ENCODE data around the gene CACNA2D3. TPM values are rescaled to one million over a fixed set of nuclear protein-coding genes. Genes with fewer than 3 reads are reported as not detected.
A peak's percentile ranks its signal among the peaks of the same experiment; 100 is the strongest.

The CACNA2D3 gene
- polyA plus RNA-seq, 3 donors = 8.3 to 21.5 (median 10.4) TPM

DNA sequence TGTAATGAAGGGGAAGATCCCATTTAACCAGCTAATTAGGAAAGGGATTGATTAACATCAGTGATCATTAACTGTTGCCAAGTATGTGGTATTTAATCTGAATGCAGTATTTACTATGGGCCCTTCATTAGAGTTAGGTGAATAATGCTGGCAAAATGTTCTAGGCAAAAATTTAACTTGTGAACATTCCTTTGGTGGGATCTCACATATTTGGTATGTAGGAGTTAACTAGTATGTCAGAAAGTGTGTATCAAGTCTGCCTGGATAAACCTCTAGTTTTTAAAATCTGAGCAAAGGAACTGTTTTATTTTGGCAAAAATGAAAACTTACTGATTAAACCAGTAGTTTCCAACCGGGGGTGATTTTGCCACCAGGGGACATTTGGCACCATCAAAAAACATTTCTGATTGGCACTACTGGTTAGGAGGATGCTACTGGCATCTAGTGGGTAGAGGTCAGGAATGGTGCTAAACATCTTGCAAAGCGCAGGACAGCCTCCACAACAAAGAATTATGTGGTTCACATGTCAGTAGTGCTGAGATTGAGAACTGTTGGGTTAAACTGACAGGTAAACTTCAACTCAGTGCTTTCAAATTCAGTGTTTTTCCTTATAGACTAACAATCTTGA is 783.0 kb downstream of the CACNA2D3 start:
- H3K9ac ChIP-seq (ENCODE audit: insufficient read depth, low read length, poor library complexity, severe bottlenecking) = no peak overlapping the region
- H3K27me3 ChIP-seq (ENCODE audit: control insufficient read depth in 2 of 2, insufficient read depth in 2 of 2, low read length in 2 of 2) = no peaks in the 10 kb centered on the region
- H2AFZ ChIP-seq (ENCODE audit: insufficient read depth, low read depth, low read length, poor library complexity, severe bottlenecking) = no peak overlapping the region
- H3K36me3 Mint-ChIP-seq = no peaks in the 10 kb centered on the region
- H3K36me3 ChIP-seq (replicated peaks in 1 of 2; ENCODE audit: control insufficient read depth in 1 of 2, insufficient read depth in 2 of 2, low read length in 2 of 2) = no peaks in the 10 kb centered on the region
- H3K4me1 Mint-ChIP-seq = no peaks in the 10 kb centered on the region
- no peak overlapping the region for H3K4me2 ChIP-seq (replicated peaks; ENCODE audit: extremely low read depth, low read length, poor library complexity, severe bottlenecking)
- no CpG with 5 or more reads among the region's 2 CpGs for WGBS (ENCODE audit: insufficient coverage)
- no peaks in the 10 kb centered on the region for H3K79me2 ChIP-seq (ENCODE audit: insufficient read depth, low read length)
- H3K4me1 ChIP-seq (ENCODE audit: control insufficient read depth in 1 of 2, insufficient read depth in 2 of 2, low read length in 2 of 2) = no peaks in the 10 kb centered on the region
- no peaks in the 10 kb centered on the region for H3K9me3 ChIP-seq (replicated peaks in 1 of 2; ENCODE audit: control insufficient read depth in 1 of 2, insufficient read depth in 1 of 2, low read length in 2 of 2)
- H3K4me3 Mint-ChIP-seq = no peak overlapping the region
- intact Hi-C loops (cut with micrococcal nuclease) = no loop called here
- TF ChIP-seq, protein P1, sequence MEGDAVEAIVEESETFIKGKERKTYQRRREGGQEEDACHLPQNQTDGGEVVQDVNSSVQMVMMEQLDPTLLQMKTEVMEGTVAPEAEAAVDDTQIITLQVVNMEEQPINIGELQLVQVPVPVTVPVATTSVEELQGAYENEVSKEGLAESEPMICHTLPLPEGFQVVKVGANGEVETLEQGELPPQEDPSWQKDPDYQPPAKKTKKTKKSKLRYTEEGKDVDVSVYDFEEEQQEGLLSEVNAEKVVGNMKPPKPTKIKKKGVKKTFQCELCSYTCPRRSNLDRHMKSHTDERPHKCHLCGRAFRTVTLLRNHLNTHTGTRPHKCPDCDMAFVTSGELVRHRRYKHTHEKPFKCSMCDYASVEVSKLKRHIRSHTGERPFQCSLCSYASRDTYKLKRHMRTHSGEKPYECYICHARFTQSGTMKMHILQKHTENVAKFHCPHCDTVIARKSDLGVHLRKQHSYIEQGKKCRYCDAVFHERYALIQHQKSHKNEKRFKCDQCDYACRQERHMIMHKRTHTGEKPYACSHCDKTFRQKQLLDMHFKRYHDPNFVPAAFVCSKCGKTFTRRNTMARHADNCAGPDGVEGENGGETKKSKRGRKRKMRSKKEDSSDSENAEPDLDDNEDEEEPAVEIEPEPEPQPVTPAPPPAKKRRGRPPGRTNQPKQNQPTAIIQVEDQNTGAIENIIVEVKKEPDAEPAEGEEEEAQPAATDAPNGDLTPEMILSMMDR (IDR thresholded peaks at IDR 0.05) = no peak
- DNase-seq = no peak
- peaks cover 0 to 4% (median 0%) of the 10 kb centered on the region in 7 donors for H3K9me3 Mint-ChIP-seq
- no peak overlapping the region for H3K4me3 ChIP-seq (replicated peaks in 1 of 3; ENCODE audit: low read depth in 2 of 3, low read length in 3 of 3)
- no peaks in the 10 kb centered on the region for H4K20me1 ChIP-seq (ENCODE audit: insufficient read depth, low read length)
- H3K27ac ChIP-seq (ENCODE audit: low read depth in 1 of 2, low read length in 2 of 2) = no peak overlapping the region
- peaks cover 0 to 9% (median 0%) of the 10 kb centered on the region in 3 donors for H3K27me3 Mint-ChIP-seq (ENCODE audit: low read depth in 3 of 3)
- H3K27ac Mint-ChIP-seq = no peak overlapping the region

DNA sequence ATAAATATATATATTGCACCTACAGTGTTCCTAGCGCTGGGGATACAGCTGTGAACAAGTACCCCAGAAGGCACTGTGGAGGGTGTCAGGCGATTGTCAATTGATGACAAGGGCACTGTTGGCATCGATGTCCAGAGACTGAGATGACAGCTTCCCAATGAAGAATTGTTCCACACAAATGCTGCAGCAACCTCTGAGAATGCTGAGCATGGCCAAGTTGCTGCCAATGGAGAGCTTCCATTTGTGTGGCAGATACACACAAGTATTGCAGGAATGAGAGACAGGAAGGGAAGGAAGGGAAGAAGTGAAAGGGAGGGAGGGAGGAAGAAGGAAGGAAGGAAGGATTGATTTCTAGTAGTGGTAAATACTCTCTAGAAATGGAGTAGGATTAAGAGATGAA is 783.6 kb downstream of the CACNA2D3 start:
- no peaks in the 10 kb centered on the region for H3K36me3 ChIP-seq (replicated peaks in 1 of 2; ENCODE audit: control insufficient read depth in 1 of 2, insufficient read depth in 2 of 2, low read length in 2 of 2)
- no peak overlapping the region for H3K4me3 ChIP-seq (replicated peaks in 1 of 3; ENCODE audit: low read depth in 2 of 3, low read length in 3 of 3)
- H4K20me1 ChIP-seq (ENCODE audit: insufficient read depth, low read length) = no peaks in the 10 kb centered on the region
- TF ChIP-seq, protein P1 (IDR thresholded peaks at IDR 0.05) = no peak
- peaks cover 0 to 6% (median under 1%) of the 10 kb centered on the region in 7 donors for H3K9me3 Mint-ChIP-seq
- no peaks in the 10 kb centered on the region for H3K36me3 Mint-ChIP-seq
- H3K79me2 ChIP-seq (ENCODE audit: insufficient read depth, low read length) = no peaks in the 10 kb centered on the region
- no peak for DNase-seq
- intact Hi-C loops (cut with micrococcal nuclease) = no loop called here
- H3K27me3 ChIP-seq (ENCODE audit: control insufficient read depth in 2 of 2, insufficient read depth in 2 of 2, low read length in 2 of 2) = no peaks in the 10 kb centered on the region
- peaks cover 0 to 10% (median 2%) of the 10 kb centered on the region in 3 donors for H3K27me3 Mint-ChIP-seq (ENCODE audit: low read depth in 3 of 3)
- no peaks in the 10 kb centered on the region for H3K4me1 Mint-ChIP-seq
- WGBS (ENCODE audit: insufficient coverage) = 93% methylated on average over 3 of the region's 3 CpGs
- H3K9me3 ChIP-seq (replicated peaks in 1 of 2; ENCODE audit: control insufficient read depth in 1 of 2, insufficient read depth in 1 of 2, low read length in 2 of 2) = no peaks in the 10 kb centered on the region
- H3K4me2 ChIP-seq (replicated peaks; ENCODE audit: extremely low read depth, low read length, poor library complexity, severe bottlenecking) = no peak overlapping the region
- H3K4me1 ChIP-seq (ENCODE audit: control insufficient read depth in 1 of 2, insufficient read depth in 2 of 2, low read length in 2 of 2) = no peaks in the 10 kb centered on the region
- H3K4me3 Mint-ChIP-seq = no peak overlapping the region
- no peak overlapping the region for H3K27ac ChIP-seq (ENCODE audit: low read depth in 1 of 2, low read length in 2 of 2)
- no peak overlapping the region for H3K9ac ChIP-seq (ENCODE audit: insufficient read depth, low read length, poor library complexity, severe bottlenecking)
- H2AFZ ChIP-seq (ENCODE audit: insufficient read depth, low read depth, low read length, poor library complexity, severe bottlenecking) = no peak overlapping the region
- peak overlapping the region in 1 of 7 donors; percentile 0 for H3K27ac Mint-ChIP-seq

All from CD14-positive monocyte (primary cell).